Mesendoderm (in vitro differentiated cells): Measurements from ENCODE around the gene FLNB.
"Not testable (repeated sequence)": the region's sequence is repeated elsewhere in the genome, so short reads cannot be mapped to it uniquely, and the experiment has no call there.

Source experiments
- DNase-seq: peaks from one replicate; pipeline ENCODE4 v3.0.0; 2013
- H2AK5ac ChIP-seq: 2 replicates; pipeline ENCODE4 v1.6.1; 2013; ENCODE audit warnings: low read length, inconsistent platforms
- H2BK120ac ChIP-seq: 2 replicates; pipeline ENCODE4 v1.6.1; 2013; ENCODE audit warnings: low read depth, mild to moderate bottlenecking, low read length, moderate library complexity, mixed read lengths
- H2BK15ac ChIP-seq: replicated peaks from 2 replicates; pipeline ENCODE4 v1.6.1; 2013; ENCODE audit warnings: low read depth, mild to moderate bottlenecking, moderate library complexity
- H2BK5ac ChIP-seq: 2 replicates; pipeline ENCODE4 v1.6.1; 2013; ENCODE audit warnings: low read length, inconsistent platforms
- H3K18ac ChIP-seq: 2 replicates; pipeline ENCODE4 v1.6.1; 2013; ENCODE audit warnings: mild to moderate bottlenecking, low read length, mixed read lengths
- H3K23ac ChIP-seq: one replicate; pipeline ENCODE4 v1.6.1; 2013; ENCODE audit warnings: low read length
- H3K27ac ChIP-seq: 2 replicates; pipeline ENCODE4 v1.5.1; 2013; ENCODE audit warnings: low read depth, mild to moderate bottlenecking, inconsistent platforms, low read length, moderate library complexity
- H3K27me3 ChIP-seq: 2 replicates; pipeline ENCODE4 v1.6.1; 2013; ENCODE audit warnings: low read length, control low read depth, mild to moderate bottlenecking, inconsistent platforms; ENCODE audit not compliant: insufficient read depth, poor library complexity
- H3K36me3 ChIP-seq: 2 replicates; pipeline ENCODE4 v1.6.1; 2013; ENCODE audit warnings: low read length, inconsistent platforms; ENCODE audit not compliant: control insufficient read depth, insufficient read depth
- H3K4ac ChIP-seq: one replicate; pipeline ENCODE4 v1.6.1; 2013; ENCODE audit warnings: low read depth, mild to moderate bottlenecking, low read length, moderate library complexity
- H3K4me1 ChIP-seq: 2 replicates; pipeline ENCODE4 v1.6.1; 2013; ENCODE audit warnings: low read depth, low read length, inconsistent platforms; ENCODE audit not compliant: control insufficient read depth
- H3K4me2 ChIP-seq: 2 replicates; pipeline ENCODE4 v1.6.1; 2013; ENCODE audit warnings: low read length
- H3K4me3 ChIP-seq: 2 replicates; pipeline ENCODE4 v1.5.1; 2013; ENCODE audit warnings: mild to moderate bottlenecking, low read length
- H3K56ac ChIP-seq: one replicate; pipeline ENCODE4 v1.6.1; 2013; ENCODE audit warnings: low read length
- H3K79me1 ChIP-seq: 2 replicates; pipeline ENCODE4 v1.6.1; 2013; ENCODE audit warnings: low read length, inconsistent platforms
- H3K79me2 ChIP-seq: 2 replicates; pipeline ENCODE4 v1.6.1; 2013; ENCODE audit warnings: mild to moderate bottlenecking, low read length; ENCODE audit not compliant: control insufficient read depth, insufficient read depth
- H3K9ac ChIP-seq: 2 replicates; pipeline ENCODE4 v1.6.1; 2013; ENCODE audit warnings: low read length, inconsistent platforms
- H4K5ac ChIP-seq: one replicate; pipeline ENCODE4 v1.6.1; 2013; ENCODE audit warnings: low read length
- H4K8ac ChIP-seq: one replicate; pipeline ENCODE4 v1.6.1; 2013; ENCODE audit warnings: low read depth, mild to moderate bottlenecking, control low read depth, low read length, moderate library complexity
- WGBS: extraction: QIAGEN DNeasy Blood & Tissue Kit; methylation state at CpG from one replicate; pipeline ENCODE4 v1.1.7; 2013; ENCODE audit warnings: low lambda C conversion rate, missing lambda C conversion rate; ENCODE audit not compliant: insufficient coverage; ENCODE audit errors: extremely low coverage; 5-methylcytosine and 5-hydroxymethylcytosine counted together

The FLNB gene

GRCh38 chr3:58048301-58048700 is 40.1 kb downstream of the FLNB start:
- H3K4me3 ChIP-seq, result no peak overlapping the region
- no CpG with 5 or more reads among the region's 4 CpGs for WGBS
- H2AK5ac ChIP-seq, result no peak overlapping the region
- H3K4me2 ChIP-seq, result no peak overlapping the region
- H3K4me1 ChIP-seq, result peaks cover 29% of the 10 kb centered on the region
- H3K27me3 ChIP-seq, result no peaks in the 10 kb centered on the region
- no peaks in the 10 kb centered on the region for H3K36me3 ChIP-seq
- no peak overlapping the region for H3K23ac ChIP-seq
- no peak overlapping the region for H3K4ac ChIP-seq
- peak overlapping the region; percentile 16 for H3K18ac ChIP-seq
- peak overlapping the region; percentile 51 for H3K56ac ChIP-seq
- peaks cover 50% of the 10 kb centered on the region for H3K79me2 ChIP-seq
- H3K79me1 ChIP-seq, result peaks cover 25% of the 10 kb centered on the region
- peak overlapping the region; percentile 43 for H2BK15ac ChIP-seq
- no peak overlapping the region for H2BK120ac ChIP-seq
- H4K5ac ChIP-seq, result no peak overlapping the region
- peak; percentile 71 for DNase-seq
- H3K27ac ChIP-seq, result peak overlapping the region; percentile 41
- H4K8ac ChIP-seq, result no peak overlapping the region
- no peak overlapping the region for H3K9ac ChIP-seq
- H2BK5ac ChIP-seq, result no peak overlapping the region

- peaks cover 21% of the 10 kb centered on the region for H3K79me1 ChIP-seq
- peak overlapping the region; percentile 80 for H3K56ac ChIP-seq
- peak; percentile 100 for DNase-seq
- H2BK120ac ChIP-seq, result peak overlapping the region; percentile 65
- H2AK5ac ChIP-seq, result no peak overlapping the region
- H3K18ac ChIP-seq, result peak overlapping the region; percentile 97
- no CpG with 5 or more reads among the region's 10 CpGs for WGBS
- no peak overlapping the region for H2BK15ac ChIP-seq
- no peaks in the 10 kb centered on the region for H3K36me3 ChIP-seq
- peaks cover 48% of the 10 kb centered on the region for H3K79me2 ChIP-seq
- peaks cover 21% of the 10 kb centered on the region for H3K4me1 ChIP-seq
- H2BK5ac ChIP-seq, result peak overlapping the region; percentile 8
- H3K4ac ChIP-seq, result peak overlapping the region; percentile 78
- H3K27ac ChIP-seq, result peak overlapping the region; percentile 80
- H3K23ac ChIP-seq, result no peak overlapping the region
- no peak overlapping the region for H4K8ac ChIP-seq
- peak overlapping the region; percentile 4 for H3K4me2 ChIP-seq
- no peaks in the 10 kb centered on the region for H3K27me3 ChIP-seq
- no peak overlapping the region for H3K4me3 ChIP-seq
- H3K9ac ChIP-seq, result peak overlapping the region; percentile 48
- no peak overlapping the region for H4K5ac ChIP-seq
Measured at GRCh38 chr3:58049143-58049785, 41.0 kb downstream of the FLNB start.

- no peaks in the 10 kb centered on the region for H3K36me3 ChIP-seq
- H2AK5ac ChIP-seq, result peak overlapping the region; percentile 4
- DNase-seq, result no peak
- no peak overlapping the region for H2BK15ac ChIP-seq
- no peak overlapping the region for H3K9ac ChIP-seq
- no peak overlapping the region for H3K23ac ChIP-seq
- H2BK120ac ChIP-seq, result no peak overlapping the region
- no peak overlapping the region for H3K56ac ChIP-seq
- H4K8ac ChIP-seq, result no peak overlapping the region
- H3K4me2 ChIP-seq, result no peak overlapping the region
- H3K4me1 ChIP-seq, result peaks cover 15% of the 10 kb centered on the region
- no peak overlapping the region for H3K4ac ChIP-seq
- peaks cover 44% of the 10 kb centered on the region for H3K79me2 ChIP-seq
- H3K27me3 ChIP-seq, result no peaks in the 10 kb centered on the region
- no peak overlapping the region for H4K5ac ChIP-seq
- H3K18ac ChIP-seq, result peak overlapping the region; percentile 29
- no peak overlapping the region for H3K4me3 ChIP-seq
- peaks cover 21% of the 10 kb centered on the region for H3K79me1 ChIP-seq
- no peak overlapping the region for H3K27ac ChIP-seq
- no CpG with 5 or more reads among the region's 9 CpGs for WGBS
- no peak overlapping the region for H2BK5ac ChIP-seq
Measured at GRCh38 chr3:58051196-58051595, 43.0 kb downstream of the FLNB start.

- H4K5ac ChIP-seq, H3K4me2 ChIP-seq, H2BK15ac ChIP-seq, H3K27ac ChIP-seq, H2BK5ac ChIP-seq, H2AK5ac ChIP-seq, H3K27me3 ChIP-seq, H2BK120ac ChIP-seq, H3K36me3 ChIP-seq, H3K56ac ChIP-seq, H3K9ac ChIP-seq, H4K8ac ChIP-seq, DNase-seq, H3K23ac ChIP-seq, H3K4ac ChIP-seq, H3K4me3 ChIP-seq: not testable (repeated sequence)
- WGBS, result no CpG with 5 or more reads among the region's 15 CpGs
- H3K79me2 ChIP-seq, result peaks cover 44% of the 10 kb centered on the region
- H3K18ac ChIP-seq, result peak overlapping the region; percentile 29
- peaks cover 21% of the 10 kb centered on the region for H3K79me1 ChIP-seq
- H3K4me1 ChIP-seq, result peaks cover 15% of the 10 kb centered on the region
Measured at GRCh38 chr3:58051658-58052261, 43.5 kb downstream of the FLNB start.

- H3K4me1 ChIP-seq, result peaks cover 15% of the 10 kb centered on the region
- no peak overlapping the region for H2BK15ac ChIP-seq
- no peak overlapping the region for H3K9ac ChIP-seq
- no peak overlapping the region for H3K4me3 ChIP-seq
- no peak overlapping the region for H3K23ac ChIP-seq
- H3K18ac ChIP-seq, result no peak overlapping the region
- WGBS, result no CpG with 5 or more reads among the region's 8 CpGs
- no peak overlapping the region for H3K4ac ChIP-seq
- DNase-seq, result peak; percentile 75
- H3K56ac ChIP-seq, result peak overlapping the region; percentile 63
- no peak overlapping the region for H4K8ac ChIP-seq
- H3K27ac ChIP-seq, result no peak overlapping the region
- H2AK5ac ChIP-seq, result no peak overlapping the region
- no peaks in the 10 kb centered on the region for H3K27me3 ChIP-seq
- H3K4me2 ChIP-seq, result no peak overlapping the region
- peaks cover 47% of the 10 kb centered on the region for H3K79me2 ChIP-seq
- no peak overlapping the region for H4K5ac ChIP-seq
- no peak overlapping the region for H2BK120ac ChIP-seq
- H3K79me1 ChIP-seq, result peaks cover 21% of the 10 kb centered on the region
- no peak overlapping the region for H2BK5ac ChIP-seq
- no peaks in the 10 kb centered on the region for H3K36me3 ChIP-seq
Measured at GRCh38 chr3:58052373-58053273, 44.4 kb downstream of the FLNB start.
